GM18526 (cell line): ENCODE data around the gene SUGCT.

Source experiments
- POLR2A ChIP-seq: IDR thresholded peaks from 3 replicates; pipeline ENCODE4 v1.6.1; 2011; ENCODE audit not compliant: insufficient read length; ENCODE audit errors: extremely low read depth

SUGCT gene

DNA sequence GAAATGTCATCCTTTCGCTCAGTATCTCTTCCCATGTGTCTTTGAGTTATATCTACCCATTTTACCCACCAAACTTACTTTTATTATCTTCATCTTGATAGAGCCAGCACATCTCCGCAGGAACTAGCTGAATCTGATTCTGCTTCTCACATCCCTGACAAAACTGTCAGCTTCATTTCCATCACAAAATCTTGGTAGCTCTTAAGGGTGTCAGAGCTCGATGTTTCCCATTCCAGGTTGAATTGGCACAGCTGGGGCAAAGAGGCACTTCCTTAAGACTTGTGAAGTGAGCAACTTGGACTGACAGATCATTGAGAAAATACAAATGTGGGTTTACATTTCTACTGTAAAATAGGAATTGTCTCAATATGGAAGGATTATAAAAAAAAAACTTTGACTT is 434.5 kb downstream of the SUGCT start:
- TF ChIP-seq POLR2A, result no peak

- TF ChIP-seq POLR2A, result no peak
These were observed 435.4 kb downstream of the SUGCT start for GRCh38 chr7:40570223-40570622.

GRCh38 chr7:40571796-40572195 is 437.0 kb downstream of the SUGCT start:
- TF ChIP-seq POLR2A, result no peak

DNA sequence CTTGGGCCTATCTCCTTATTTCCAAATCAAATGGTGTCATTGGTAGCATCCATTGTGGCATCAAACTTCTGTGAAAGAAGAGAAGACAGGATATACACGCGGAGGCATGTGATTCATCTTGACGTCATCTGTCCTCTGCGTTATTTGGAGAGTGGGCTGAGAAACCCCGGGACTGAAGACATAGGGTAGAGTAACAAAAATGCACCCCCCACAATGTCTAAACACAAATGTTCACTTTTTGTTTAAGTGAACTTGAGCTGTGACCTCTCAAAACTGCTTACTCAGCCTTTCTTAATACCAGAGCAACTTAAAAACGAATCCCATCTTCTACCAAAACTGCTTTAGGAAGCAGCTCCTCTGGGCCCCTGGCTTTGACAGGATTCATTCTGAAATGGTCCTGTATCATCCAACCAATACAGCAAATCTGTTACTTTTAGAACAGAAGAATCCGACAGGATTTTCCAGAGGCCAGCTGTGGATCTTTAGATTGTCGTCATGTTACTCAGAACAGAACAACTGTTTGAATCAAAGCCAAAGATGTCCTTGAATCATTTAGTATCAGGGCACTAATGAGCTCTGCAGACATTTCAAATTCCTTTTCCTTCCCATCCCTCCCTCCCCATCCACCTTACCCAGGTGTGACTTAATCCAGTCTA is 438.1 kb downstream of the SUGCT start:
- TF ChIP-seq POLR2A, result no peak

DNA sequence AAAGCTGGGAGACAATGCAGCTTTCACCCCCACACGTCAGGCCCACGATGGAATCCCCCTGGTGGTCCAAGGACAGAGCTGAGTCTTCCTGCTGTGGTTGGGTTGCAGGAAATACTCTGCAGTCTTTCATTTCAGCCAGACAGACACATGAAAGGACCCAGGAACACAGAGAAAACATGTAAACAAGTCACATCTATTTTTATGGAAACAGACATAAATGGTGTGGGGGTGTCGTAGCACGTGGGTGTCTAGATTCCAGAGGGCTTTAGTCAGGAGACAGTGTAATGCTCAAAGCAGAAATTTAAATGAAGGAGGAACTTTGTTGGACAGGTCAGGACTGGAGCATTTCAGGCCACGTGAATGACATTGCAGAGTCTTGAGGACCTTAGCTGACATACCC is 444.6 kb downstream of the SUGCT start:
- TF ChIP-seq POLR2A, result no peak

- no peak for TF ChIP-seq POLR2A
These were observed 446.0 kb downstream of the SUGCT start for GRCh38 chr7:40580776-40581175.

- TF ChIP-seq POLR2A, result no peak
These were observed 447.7 kb downstream of the SUGCT start for GRCh38 chr7:40582539-40582938.

- TF ChIP-seq POLR2A, result no peak
These were observed 449.1 kb downstream of the SUGCT start for GRCh38 chr7:40583667-40584444.

DNA sequence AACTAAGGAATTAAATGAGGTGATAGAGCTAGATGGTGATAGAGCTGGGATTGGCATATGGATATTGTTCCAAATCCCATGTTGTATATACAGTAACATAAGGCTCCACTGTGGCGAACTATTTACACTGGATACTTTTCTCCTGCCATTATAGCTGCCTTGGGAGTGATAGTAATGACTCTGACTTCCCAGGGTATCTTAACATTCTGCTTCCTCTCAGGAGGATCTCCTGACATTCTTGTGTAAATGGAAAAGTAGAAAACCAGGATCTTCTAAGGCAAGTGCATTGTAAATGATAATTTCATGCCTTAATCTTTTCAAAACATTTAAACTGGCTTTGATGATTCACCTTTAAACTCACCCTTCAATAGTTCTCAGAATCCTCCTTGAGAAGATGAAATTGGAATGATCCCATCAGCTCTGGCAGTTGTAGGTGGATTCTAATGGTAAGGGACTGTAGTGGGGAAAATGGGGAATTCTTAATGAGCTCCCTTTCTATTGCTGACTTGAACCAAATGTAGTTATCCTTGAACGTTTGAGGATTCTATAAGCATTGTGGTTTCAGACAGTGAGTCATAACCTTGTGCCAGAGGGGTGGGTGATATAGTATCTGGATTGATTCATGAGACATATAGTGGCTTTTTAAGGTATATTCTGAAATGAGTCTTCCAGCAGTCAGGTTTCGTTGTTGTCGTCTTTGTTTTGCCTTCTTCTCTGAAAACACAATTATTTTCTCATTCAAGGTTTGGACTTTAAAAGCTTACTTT is 450.0 kb downstream of the SUGCT start:
- TF ChIP-seq POLR2A, result no peak

DNA sequence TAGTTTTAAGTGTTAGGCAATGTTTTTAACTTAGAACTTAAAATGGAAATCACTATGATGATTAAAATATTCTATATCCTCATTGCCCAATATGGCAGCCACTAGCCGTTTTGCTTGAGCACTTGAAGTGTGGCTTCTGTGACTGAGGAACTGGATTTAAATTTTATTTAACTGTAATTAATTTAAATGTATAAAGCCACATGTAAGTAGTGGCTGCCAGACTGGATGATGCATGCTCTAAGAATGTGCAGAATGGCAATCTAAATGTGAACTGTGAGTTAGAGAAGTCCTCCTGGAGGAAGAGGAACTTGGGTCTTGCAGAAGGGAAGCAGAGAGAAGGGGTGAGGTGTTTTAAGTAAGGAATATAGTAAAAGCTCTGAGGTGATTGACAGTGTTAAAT is 451.4 kb downstream of the SUGCT start:
- no peak for TF ChIP-seq POLR2A

DNA sequence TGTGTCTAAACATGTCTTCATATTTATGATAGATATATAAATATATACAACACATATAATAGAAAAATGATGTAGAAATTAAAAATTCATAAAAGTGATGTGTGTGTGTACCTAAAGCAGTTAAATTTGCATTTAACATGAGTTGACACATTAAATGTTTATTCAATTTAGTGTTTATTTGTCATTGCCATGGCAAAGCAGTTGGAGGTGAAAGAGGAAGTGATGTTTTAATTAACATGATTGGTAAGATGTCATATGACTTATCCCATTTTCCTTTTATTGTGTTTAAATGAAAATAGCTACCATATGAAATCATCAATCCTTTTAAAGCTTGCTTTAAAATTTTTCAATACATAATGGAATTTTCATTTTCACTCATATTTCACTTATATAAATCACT is 452.6 kb downstream of the SUGCT start:
- no peak for TF ChIP-seq POLR2A

- no peak for TF ChIP-seq POLR2A
These were observed 460.3 kb downstream of the SUGCT start for GRCh38 chr7:40595129-40595528.

GRCh38 chr7:40595832-40596231 is 461.0 kb downstream of the SUGCT start:
- TF ChIP-seq POLR2A, result no peak

DNA sequence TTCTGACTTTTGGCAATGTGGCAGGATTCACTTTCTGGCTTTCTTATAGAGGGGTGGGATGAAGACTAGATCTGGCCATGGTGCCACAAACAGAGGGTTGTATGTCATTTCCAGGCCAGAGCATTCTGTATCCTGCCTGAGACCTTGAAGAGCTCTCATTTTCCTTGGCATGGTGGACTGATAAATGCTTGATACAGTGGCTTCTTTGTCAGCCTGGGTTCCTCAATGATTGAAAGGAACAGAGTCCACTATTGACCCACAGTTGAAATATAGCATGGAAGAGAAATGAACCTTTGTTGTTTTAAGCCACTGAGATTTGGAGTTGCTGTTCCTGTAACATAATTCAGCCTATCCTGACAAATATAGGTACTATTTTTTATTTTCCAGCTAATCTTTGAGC is 462.7 kb downstream of the SUGCT start:
- no peak for TF ChIP-seq POLR2A

- no peak for TF ChIP-seq POLR2A
These were observed 464.1 kb downstream of the SUGCT start for GRCh38 chr7:40598915-40599314.

- TF ChIP-seq POLR2A, result no peak
These were observed 465.0 kb downstream of the SUGCT start for GRCh38 chr7:40599836-40600235.

GRCh38 chr7:40604601-40605438 is 470.0 kb downstream of the SUGCT start:
- no peak for TF ChIP-seq POLR2A
